PC-9 (cell line): ENCODE data around the gene PAOX.

Experiments used
- CTCF ChIP-seq: fragments of 200-600 bp; sonication (generic); conservative IDR thresholded peaks from 2 replicates; pipeline ENCODE4 v1.6.1; 2017; ENCODE audit warnings: mixed run types, antibody characterized with exemption, mild to moderate bottlenecking, moderate library complexity
- EZH2 ChIP-seq: fragments of 200-600 bp; sonication (generic); IDR thresholded peaks from 2 replicates; pipeline ENCODE4 v1.8.0; 2017; ENCODE audit warnings: antibody characterized with exemption, low read depth

GRCh38 chr10:133350283-133350949, 28.6 kb upstream of the PAOX start:
- no peak for TF ChIP-seq CTCF
- TF ChIP-seq EZH2 = no peak
